HL-60 (cell line): ENCODE data around the gene CSMD2.
A peak's percentile ranks its signal among the peaks of the same experiment; 100 is the strongest.

Experiments
- DNase-seq, 2 experiments: peaks; one replicate each; pipeline ENCODE4 v3.0.0-alpha.2; 2010 to 2020; ENCODE audit warnings: low read depth in 1 of 2, low spot score in 1 of 2
- H3K27ac ChIP-seq: fragments of 250-450 bp; sonication (Bioruptor Pico); replicated peaks from 2 replicates; pipeline ENCODE4 v1.5.1; 2020; ENCODE audit warnings: mild to moderate bottlenecking, moderate library complexity
- H3K27me3 ChIP-seq: fragments of 250-450 bp; sonication (Bioruptor Pico); 2 replicates; pipeline ENCODE4 v1.5.1; 2021; ENCODE audit warnings: mild to moderate bottlenecking, moderate library complexity; ENCODE audit not compliant: insufficient read depth, poor library complexity, severe bottlenecking
- H3K4me3 ChIP-seq: replicated peaks from 2 replicates; pipeline ENCODE4 v1.5.1; 2011; ENCODE audit warnings: mild to moderate bottlenecking, control low read depth, low read length; ENCODE audit not compliant: insufficient read depth
- CTCF ChIP-seq: IDR thresholded peaks from one replicate; pipeline ENCODE4 v1.5.1; 2011; ENCODE audit warnings: low read length, control low read depth, inconsistent platforms; ENCODE audit not compliant: insufficient read depth
- GABPA ChIP-seq: IDR thresholded peaks from 2 replicates; pipeline ENCODE4 v1.6.1; 2012; ENCODE audit warnings: low read depth
- POLR2AphosphoS5 ChIP-seq: IDR thresholded peaks from 2 replicates; pipeline ENCODE4 v1.6.1; 2012; ENCODE audit warnings: low read depth
- REST ChIP-seq: IDR thresholded peaks from 2 replicates; pipeline ENCODE4 v1.6.1; 2012; ENCODE audit warnings: low read depth; ENCODE audit not compliant: insufficient replicate concordance
- SPI1 ChIP-seq: IDR thresholded peaks from 2 replicates; pipeline ENCODE4 v1.6.1; 2012; ENCODE audit warnings: low read depth, mild to moderate bottlenecking, borderline replicate concordance

Gene CSMD2

GRCh38 chr1:33970148-33970825 lies 194.7 kb downstream of the CSMD2 start:
- no peak overlapping the region for H3K27ac ChIP-seq
- H3K4me3 ChIP-seq = no peak overlapping the region
- TF ChIP-seq CTCF = no peak
- TF ChIP-seq SPI1 = no peak
- no peak for TF ChIP-seq POLR2AphosphoS5
- TF ChIP-seq GABPA = no peak
- TF ChIP-seq REST = no peak
- no peaks in the 10 kb centered on the region for H3K27me3 ChIP-seq
- DNase-seq = no peak

- H3K27me3 ChIP-seq = no peaks in the 10 kb centered on the region
- TF ChIP-seq CTCF = no peak
- no peak for TF ChIP-seq POLR2AphosphoS5
- no peak for TF ChIP-seq GABPA
- no peak for TF ChIP-seq SPI1
- DNase-seq = peak in 1 of 2 experiments; percentile 25
- H3K27ac ChIP-seq = no peak overlapping the region
- H3K4me3 ChIP-seq = no peak overlapping the region
These were observed 198.5 kb downstream of the CSMD2 start for GRCh38 chr1:33966346-33967141.

GRCh38 chr1:33965086-33965485 lies 199.9 kb downstream of the CSMD2 start:
- Histone ChIP-seq H3K4me3 (no peak overlapping the region), H3K27me3 (no peaks in the 10 kb centered on the region), H3K27ac (no peak overlapping the region)
- TF ChIP-seq SPI1 = no peak
- TF ChIP-seq GABPA = no peak
- no peak for TF ChIP-seq REST
- TF ChIP-seq CTCF = no peak
- no peak for TF ChIP-seq POLR2AphosphoS5
- no peak for DNase-seq
